SK-N-SH (cell line): Measurements from ENCODE around the gene GGACT. TPM values are rescaled to one million over a fixed set of nuclear protein-coding genes. Genes with fewer than 3 reads are reported as not detected.
A peak's percentile ranks its signal among the peaks of the same experiment; 100 is the strongest.

Experiments
- CTCF ChIA-PET: fragments of 300-600, 350-600 bp; formaldehyde crosslinking; extraction: SDS; loops from one replicate; lab custom pipeline; 2021; lab: Yijun Ruan, JAX
- POLR2A ChIA-PET: fragments of 350-600 bp; sonication (Branson Sonifier 250); formaldehyde crosslinking; extraction: SDS; loops from one replicate; lab custom pipeline; 2020; ENCODE audit warnings: antibody characterized with exemption, inconsistent platforms; lab: Yijun Ruan, JAX
- DNase-seq: peaks from one replicate; pipeline ENCODE4 v3.0.0; 2012
- H2AFZ ChIP-seq: fragments of 200-600 bp; sonication (generic); 2 replicates; pipeline ENCODE4 v1.8.1; 2016; ENCODE audit warnings: antibody characterized with exemption, mild to moderate bottlenecking, low read depth
- H3F3A ChIP-seq: fragments of 200-600 bp; sonication (generic); replicated peaks from 2 replicates; pipeline ENCODE3; 2016; ENCODE audit warnings: antibody characterized with exemption, mild to moderate bottlenecking; ENCODE audit not compliant: insufficient read depth
- H3K27ac ChIP-seq, 2 experiments: fragments of 200-500 bp in 1 of 2; fragments of 200-600 bp in 1 of 2; sonication (Bioruptor generic) in 1 of 2; sonication (generic), shearing (Covaris generic) in 1 of 2; 2 replicates each; pipeline versions ENCODE4 v1.5.1 to v1.6.1; 2014 to 2016; ENCODE audit warnings: low read depth in 2 of 2, inconsistent platforms in 1 of 2, low read length in 1 of 2, mild to moderate bottlenecking in 1 of 2, mixed read lengths in 1 of 2
- H3K27me3 ChIP-seq: fragments of 200-600 bp; sonication (generic), shearing (Covaris generic); 2 replicates; pipeline ENCODE4 v1.6.1; 2016; ENCODE audit warnings: mixed run types; ENCODE audit not compliant: insufficient read depth
- H3K36me3 ChIP-seq, 2 experiments: fragments of 200-500 bp in 1 of 2; fragments of 200-600 bp in 1 of 2; sonication (Bioruptor generic) in 1 of 2; sonication (generic) in 1 of 2; replicated peaks in 1 of 2; 2 replicates each; pipeline versions ENCODE3 to v1.5.1; 2014 to 2016; ENCODE audit warnings: low read length in 1 of 2, mild to moderate bottlenecking in 1 of 2; ENCODE audit not compliant: insufficient read depth in 2 of 2, control insufficient read depth in 1 of 2
- H3K4me1 ChIP-seq, 2 experiments: fragments of 200-500 bp in 1 of 2; fragments of 200-600 bp in 1 of 2; sonication (Bioruptor generic) in 1 of 2; sonication (generic), shearing (Covaris generic) in 1 of 2; 2 replicates each; pipeline versions ENCODE4 v1.5.1 to v1.6.1; 2014 to 2016; ENCODE audit warnings: low read depth in 1 of 2, low read length in 1 of 2, mixed run types in 1 of 2; ENCODE audit not compliant: insufficient read depth in 2 of 2, control insufficient read depth in 1 of 2
- H3K4me2 ChIP-seq: fragments of 200-600 bp; sonication (generic), shearing (Covaris generic); 2 replicates; pipeline ENCODE4 v1.6.1; 2017; ENCODE audit warnings: mixed run types
- H3K4me3 ChIP-seq, 2 experiments: fragments of 200-500 bp in 1 of 2; fragments of 200-600 bp in 1 of 2; sonication (Bioruptor generic) in 1 of 2; sonication (generic), shearing (Covaris generic) in 1 of 2; 2 replicates each; pipeline versions ENCODE4 v1.5.1 to v1.8.1; 2014 to 2016; ENCODE audit warnings: low read depth in 2 of 2, inconsistent platforms in 1 of 2, low read length in 1 of 2, mild to moderate bottlenecking in 1 of 2, mixed read lengths in 1 of 2, moderate library complexity in 1 of 2
- H3K79me2 ChIP-seq: fragments of 200-600 bp; sonication (generic); 2 replicates; pipeline ENCODE4 v1.8.1; 2017; ENCODE audit warnings: mild to moderate bottlenecking; ENCODE audit not compliant: insufficient read depth
- H3K9ac ChIP-seq: fragments of 200-600 bp; sonication (generic); 2 replicates; pipeline ENCODE4 v1.6.1; 2017; ENCODE audit warnings: mixed run types
- H3K9me2 ChIP-seq: fragments of 200-600 bp; sonication (generic); 2 replicates; pipeline ENCODE4 v1.6.1; 2017; ENCODE audit warnings: mixed run types
- H3K9me3 ChIP-seq: fragments of 200-600 bp; sonication (generic); 2 replicates; pipeline ENCODE4 v1.6.1; 2017; ENCODE audit warnings: mixed run types, mild to moderate bottlenecking, moderate library complexity
- H4K20me1 ChIP-seq: fragments of 200-600 bp; sonication (generic); 2 replicates; pipeline ENCODE4 v1.6.1; 2017; ENCODE audit warnings: mild to moderate bottlenecking, mixed run types; ENCODE audit not compliant: insufficient read depth
- CHD2 ChIP-seq: fragments of 150-350 bp; IDR thresholded peaks from 2 replicates; pipeline ENCODE4 v1.6.1; 2018; ENCODE audit warnings: low read length; ENCODE audit not compliant: partially characterized antibody
- ELF1 ChIP-seq: IDR thresholded peaks from 2 replicates; pipeline ENCODE4 v1.4.0; 2012
- EP300 ChIP-seq, 2 experiments: IDR thresholded peaks; 2 replicates each; pipeline versions ENCODE4 v1.4.0 to v1.6.1; 2012; ENCODE audit warnings: borderline replicate concordance in 1 of 2, low read depth in 1 of 2, low read length in 1 of 2
- EZH2phosphoT487 ChIP-seq: fragments of 200-600 bp; sonication (generic); IDR thresholded peaks from 2 replicates; pipeline ENCODE4 v1.6.1; 2017; ENCODE audit warnings: low read depth, mixed run types, mild to moderate bottlenecking, antibody characterized with exemption, moderate library complexity, borderline replicate concordance
- FOXJ3 ChIP-seq: sonication (generic); formaldehyde crosslinking; IDR thresholded peaks from 2 replicates; pipeline ENCODE4 v1.5.1; 2020; ENCODE audit warnings: mild to moderate bottlenecking, missing genetic modification reagents
- FOXM1 ChIP-seq: IDR thresholded peaks from 2 replicates; pipeline ENCODE4 v1.4.0; 2012; ENCODE audit warnings: low read depth, mild to moderate bottlenecking
- GATA2 ChIP-seq: sonication (generic); formaldehyde crosslinking; IDR thresholded peaks from 2 replicates; pipeline ENCODE4 v1.5.0; 2020; ENCODE audit warnings: mild to moderate bottlenecking, missing genetic modification reagents
- JUND ChIP-seq: IDR thresholded peaks from 2 replicates; pipeline ENCODE4 v1.4.0; 2012
- MXI1 ChIP-seq: IDR thresholded peaks from 2 replicates; pipeline ENCODE4 v1.6.1; 2012; ENCODE audit warnings: mild to moderate bottlenecking, low read depth, low read length, improper control_type of control experiment
- NFIC ChIP-seq: IDR thresholded peaks from 2 replicates; pipeline ENCODE4 v1.4.0; 2012; ENCODE audit warnings: borderline replicate concordance
- PBX3 ChIP-seq: IDR thresholded peaks from 2 replicates; pipeline ENCODE4; 2012
- POLR2AphosphoS5 ChIP-seq: IDR thresholded peaks from 2 replicates; pipeline ENCODE4 v1.6.1; 2012; ENCODE audit warnings: low read depth, low read length
- RCOR1 ChIP-seq: fragments of 150-350 bp; IDR thresholded peaks from 2 replicates; pipeline ENCODE4 v1.6.1; 2017; ENCODE audit warnings: antibody characterized with exemption, low read length
- RXRA ChIP-seq: IDR thresholded peaks from 2 replicates; pipeline ENCODE4 v1.4.0; 2012; ENCODE audit warnings: low read depth, mild to moderate bottlenecking, borderline replicate concordance
- SMC3 ChIP-seq: IDR thresholded peaks from 2 replicates; pipeline ENCODE4 v1.6.1; 2012; ENCODE audit warnings: low read depth, low read length, improper control_type of control experiment
- TAF1 ChIP-seq: IDR thresholded peaks from 2 replicates; pipeline ENCODE4 v1.6.1; 2012; ENCODE audit warnings: low read depth, mild to moderate bottlenecking, low read length, moderate library complexity, borderline replicate concordance
- TCF12 ChIP-seq: IDR thresholded peaks from 2 replicates; pipeline ENCODE4 v1.4.0; 2012
- WGBS: methylation state at CpG from one replicate; pipeline ENCODE4 v1.1.6; 2017; ENCODE audit warnings: low lambda C conversion rate; 5-methylcytosine and 5-hydroxymethylcytosine counted together
- polyA plus RNA-seq, 3 experiments: library from polyadenylated mRNA; depleted of rRNA; stranded (reverse); fragments of >200 nt; gene quantifications; 2 replicates each; pipeline ENCODE4 v1.2.3, GENCODE V29; 2012
- TF ChIP-seq, protein P1 (sequence below): IDR thresholded peaks from 2 replicates; pipeline ENCODE4 v1.4.0; 2012; ENCODE audit warnings: low read depth, borderline replicate concordance
- TF ChIP-seq, protein P2 (sequence below): fragments of 200-600 bp; sonication (generic); IDR thresholded peaks from 2 replicates; pipeline ENCODE4 v1.6.1; 2017; ENCODE audit warnings: antibody characterized with exemption, mild to moderate bottlenecking, moderate library complexity
- TF ChIP-seq, protein P3 (sequence below): IDR thresholded peaks from 2 replicates; pipeline ENCODE4 v1.4.0; 2012; ENCODE audit warnings: low read depth
- TF ChIP-seq, protein P4 (sequence below): fragments of 150-350 bp; IDR thresholded peaks from 2 replicates; pipeline ENCODE4 v1.6.1; 2016; ENCODE audit warnings: mild to moderate bottlenecking, low read depth, low read length

The GGACT gene
- polyA plus RNA-seq, 1 of the 3 experiments (the other 2 are of a cell fraction): 7.1 TPM

GRCh38 chr13:100510208-100510957 lies 78.2 kb downstream of the GGACT start:
- Histone ChIP-seq H3K27ac (peak overlapping the region in 1 of 2 experiments; percentile 47; a peak in 2 of 4 replicates), H3K4me3 (no peak overlapping the region), H4K20me1 (no peaks in the 10 kb centered on the region), H3F3A (no peaks in the 10 kb centered on the region), H3K79me2 (no peaks in the 10 kb centered on the region), H3K4me1 (peaks cover 10 to 17% of the 10 kb centered on the region in 2 experiments; a peak in 3 of 4 replicates), H3K36me3 (no peaks in the 10 kb centered on the region), H3K9me3 (no peaks in the 10 kb centered on the region), H2AFZ (no peak overlapping the region), H3K27me3 (no peaks in the 10 kb centered on the region), H3K4me2 (no peak overlapping the region), H3K9ac (no peak overlapping the region), H3K9me2 (no peaks in the 10 kb centered on the region)
- 76% methylated on average over 8 of the region's 11 CpGs for WGBS
- ChIA-PET CTCF (interaction anchor here (0.5 to 9.2 kb wide), 9 partner anchors 9 to 1067 kb away, joined by 3 to 107 read pairs (median 5); no protein-coding TSS in a partner anchor), POLR2A (interaction anchor here (1.0 kb wide), 1 partner anchor 15 kb away, joined by 3 read pairs; no protein-coding TSS in a partner anchor)
- TF ChIP-seq CHD2 (peak; percentile 43), RCOR1 (peak; percentile 85), EP300 (IDR thresholded peaks at IDR 0.05; ENCODE audit: borderline replicate concordance in 1 of 2, low read depth in 1 of 2, low read length in 1 of 2) (peak in 1 of 2 experiments; percentile 71; a peak in 1 of 4 replicates), MXI1 (peak; percentile 24; the same call in 1 of the 2 replicates), FOXM1 (no peak), TCF12 (0 out of 2 replicates have a peak, but pooled peaks have one; percentile 24), ELF1 (no peak), RXRA (no peak), GATA2 (CRISPR knock-in tag) (peak; percentile 94), FOXJ3 (CRISPR knock-in tag) (0 out of 2 replicates have a peak, but pooled peaks have one; percentile 68), JUND (no peak)
- peak; percentile 77 for DNase-seq

DNA sequence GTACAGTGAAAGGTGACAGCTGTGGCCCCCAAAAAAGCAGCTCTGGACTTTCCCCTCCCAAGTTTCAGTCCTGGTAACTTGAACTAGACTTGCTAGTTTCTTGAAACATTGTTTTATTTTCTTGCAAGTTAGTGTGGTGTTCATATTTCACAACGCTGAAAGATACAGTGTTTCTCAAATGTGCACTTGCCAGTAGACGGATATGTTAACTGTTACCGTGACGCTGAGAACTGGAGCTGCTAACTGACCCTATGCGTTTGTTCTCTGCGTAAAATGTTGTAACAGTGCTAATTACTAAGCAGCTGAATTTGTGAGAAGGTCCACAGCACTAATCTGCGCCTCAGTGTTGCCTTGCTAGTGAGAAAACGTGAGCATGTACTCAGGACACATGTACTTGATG lies 79.6 kb downstream of the GGACT start:
- H3K36me3 ChIP-seq: no peaks in the 10 kb centered on the region
- H3K9me3 ChIP-seq: no peaks in the 10 kb centered on the region
- no peak overlapping the region for H3K4me3 ChIP-seq
- H3K4me2 ChIP-seq: no peak overlapping the region
- H3F3A ChIP-seq: no peaks in the 10 kb centered on the region
- no peak overlapping the region for H2AFZ ChIP-seq
- DNase-seq: no peak
- no peak overlapping the region for H3K9ac ChIP-seq
- H3K27me3 ChIP-seq: no peaks in the 10 kb centered on the region
- ChIA-PET CTCF (interaction anchor here (1.1 to 2.4 kb wide), 3 partner anchors 10 to 853 kb away, joined by 3 to 8 read pairs (median 5); no protein-coding TSS in a partner anchor), POLR2A (no interaction called here)
- peaks cover 6 to 17% of the 10 kb centered on the region in 2 experiments; a peak in 3 of 4 replicates for H3K4me1 ChIP-seq
- H3K79me2 ChIP-seq: no peaks in the 10 kb centered on the region
- no peaks in the 10 kb centered on the region for H4K20me1 ChIP-seq
- TF ChIP-seq EZH2phosphoT487: no peak
- TF ChIP-seq POLR2AphosphoS5: no peak
- no peak for TF ChIP-seq PBX3
- no peak for TF ChIP-seq CHD2
- no peak for TF ChIP-seq SMC3
- no peak for TF ChIP-seq NFIC
- no peak for TF ChIP-seq MXI1
- TF ChIP-seq, protein P1, sequence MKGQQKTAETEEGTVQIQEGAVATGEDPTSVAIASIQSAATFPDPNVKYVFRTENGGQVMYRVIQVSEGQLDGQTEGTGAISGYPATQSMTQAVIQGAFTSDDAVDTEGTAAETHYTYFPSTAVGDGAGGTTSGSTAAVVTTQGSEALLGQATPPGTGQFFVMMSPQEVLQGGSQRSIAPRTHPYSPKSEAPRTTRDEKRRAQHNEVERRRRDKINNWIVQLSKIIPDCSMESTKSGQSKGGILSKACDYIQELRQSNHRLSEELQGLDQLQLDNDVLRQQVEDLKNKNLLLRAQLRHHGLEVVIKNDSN: no peak
- TF ChIP-seq FOXJ3 (CRISPR knock-in tag): no peak
- no peak for TF ChIP-seq ELF1
- TF ChIP-seq, protein P2, sequence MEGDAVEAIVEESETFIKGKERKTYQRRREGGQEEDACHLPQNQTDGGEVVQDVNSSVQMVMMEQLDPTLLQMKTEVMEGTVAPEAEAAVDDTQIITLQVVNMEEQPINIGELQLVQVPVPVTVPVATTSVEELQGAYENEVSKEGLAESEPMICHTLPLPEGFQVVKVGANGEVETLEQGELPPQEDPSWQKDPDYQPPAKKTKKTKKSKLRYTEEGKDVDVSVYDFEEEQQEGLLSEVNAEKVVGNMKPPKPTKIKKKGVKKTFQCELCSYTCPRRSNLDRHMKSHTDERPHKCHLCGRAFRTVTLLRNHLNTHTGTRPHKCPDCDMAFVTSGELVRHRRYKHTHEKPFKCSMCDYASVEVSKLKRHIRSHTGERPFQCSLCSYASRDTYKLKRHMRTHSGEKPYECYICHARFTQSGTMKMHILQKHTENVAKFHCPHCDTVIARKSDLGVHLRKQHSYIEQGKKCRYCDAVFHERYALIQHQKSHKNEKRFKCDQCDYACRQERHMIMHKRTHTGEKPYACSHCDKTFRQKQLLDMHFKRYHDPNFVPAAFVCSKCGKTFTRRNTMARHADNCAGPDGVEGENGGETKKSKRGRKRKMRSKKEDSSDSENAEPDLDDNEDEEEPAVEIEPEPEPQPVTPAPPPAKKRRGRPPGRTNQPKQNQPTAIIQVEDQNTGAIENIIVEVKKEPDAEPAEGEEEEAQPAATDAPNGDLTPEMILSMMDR: no peak
- TF ChIP-seq, protein P3, sequence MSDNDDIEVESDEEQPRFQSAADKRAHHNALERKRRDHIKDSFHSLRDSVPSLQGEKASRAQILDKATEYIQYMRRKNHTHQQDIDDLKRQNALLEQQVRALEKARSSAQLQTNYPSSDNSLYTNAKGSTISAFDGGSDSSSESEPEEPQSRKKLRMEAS: no peak
- TF ChIP-seq, protein P4, sequence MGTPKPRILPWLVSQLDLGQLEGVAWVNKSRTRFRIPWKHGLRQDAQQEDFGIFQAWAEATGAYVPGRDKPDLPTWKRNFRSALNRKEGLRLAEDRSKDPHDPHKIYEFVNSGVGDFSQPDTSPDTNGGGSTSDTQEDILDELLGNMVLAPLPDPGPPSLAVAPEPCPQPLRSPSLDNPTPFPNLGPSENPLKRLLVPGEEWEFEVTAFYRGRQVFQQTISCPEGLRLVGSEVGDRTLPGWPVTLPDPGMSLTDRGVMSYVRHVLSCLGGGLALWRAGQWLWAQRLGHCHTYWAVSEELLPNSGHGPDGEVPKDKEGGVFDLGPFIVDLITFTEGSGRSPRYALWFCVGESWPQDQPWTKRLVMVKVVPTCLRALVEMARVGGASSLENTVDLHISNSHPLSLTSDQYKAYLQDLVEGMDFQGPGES: no peak
- no peak for TF ChIP-seq TAF1
- H3K27ac ChIP-seq: no peak overlapping the region
- no peaks in the 10 kb centered on the region for H3K9me2 ChIP-seq
- 97% methylated on average over 8 of the region's 8 CpGs for WGBS
